CD4-positive, alpha-beta T cell treated with Interleukin-10 for 1 hour (primary cell): Measurements from ENCODE around the gene KNOP1.
"Not testable (repeated sequence)": the region's sequence is repeated elsewhere in the genome, so short reads cannot be mapped to it uniquely, and the experiment has no call there.

Source experiments
- DNase-seq: peaks from one replicate; pipeline ENCODE4 v3.0.0-alpha.2; 2020

KNOP1 gene

GRCh38 chr16:19741354-19741753, 23.3 kb upstream of the KNOP1 start:
- no peak for DNase-seq

GRCh38 chr16:19737306-19738038, 19.4 kb upstream of the KNOP1 start:
- DNase-seq: no peak

- no peak for DNase-seq
These were observed 17.2 kb upstream of the KNOP1 start for GRCh38 chr16:19735074-19735867.

- no peak for DNase-seq
These were observed 15.5 kb upstream of the KNOP1 start for GRCh38 chr16:19733551-19733950.

- no peak for DNase-seq
These were observed 10.6 kb upstream of the KNOP1 start for GRCh38 chr16:19728636-19728965.

GRCh38 chr16:19722981-19723380, 5.0 kb upstream of the KNOP1 start:
- DNase-seq: no peak

- DNase-seq: no peak
These were observed 4.4 kb upstream of the KNOP1 start for GRCh38 chr16:19722269-19722952.

- DNase-seq: no peak
These were observed 568 bp upstream of the KNOP1 start for GRCh38 chr16:19718624-19718965.

GRCh38 chr16:19717314-19717713, 713 bp downstream of the KNOP1 start:
- DNase-seq: no peak

- not testable (repeated sequence) for DNase-seq
These were observed 1.3 kb downstream of the KNOP1 start for GRCh38 chr16:19716728-19717127.

GRCh38 chr16:19716183-19716582, 1.8 kb downstream of the KNOP1 start:
- DNase-seq: no peak

- DNase-seq: no peak
These were observed 2.5 kb downstream of the KNOP1 start for GRCh38 chr16:19715566-19715965.

GRCh38 chr16:19713697-19714096, 4.3 kb downstream of the KNOP1 start:
- DNase-seq: no peak

- DNase-seq: no peak
These were observed 5.5 kb downstream of the KNOP1 start for GRCh38 chr16:19712418-19713058.

GRCh38 chr16:19711643-19712042, 6.4 kb downstream of the KNOP1 start:
- DNase-seq: no peak

- DNase-seq: no peak
These were observed 7.0 kb downstream of the KNOP1 start for GRCh38 chr16:19710991-19711545.

- no peak for DNase-seq
These were observed 7.7 kb downstream of the KNOP1 start for GRCh38 chr16:19710191-19710908.

- no peak for DNase-seq
These were observed 8.5 kb downstream of the KNOP1 start for GRCh38 chr16:19709381-19710136.

- DNase-seq: no peak
These were observed 9.5 kb downstream of the KNOP1 start for GRCh38 chr16:19708296-19709205.

GRCh38 chr16:19707569-19708295, 10.3 kb downstream of the KNOP1 start:
- DNase-seq: no peak
